HepG2 (cell line): Measurements from ENCODE around the gene ANP32A. TPM values are rescaled to one million over a fixed set of nuclear protein-coding genes. Genes with fewer than 3 reads are reported as not detected.

Source experiments
- ARID3A ChIP-seq: IDR thresholded peaks from 2 replicates; pipeline ENCODE4 v1.6.1; 2012; ENCODE audit warnings: low read depth, low read length, improper control_type of control experiment
- FOSL1 ChIP-seq: sonication (generic); formaldehyde crosslinking; IDR thresholded peaks from 2 replicates; pipeline ENCODE4 v1.9.0; 2021; ENCODE audit warnings: missing genetic modification reagents, borderline replicate concordance
- FOXA1 ChIP-seq, 2 experiments: fragments of 450-650 bp in 1 of 2; sonication (generic) in 1 of 2; formaldehyde crosslinking in 1 of 2; IDR thresholded peaks; 2 replicates each; pipeline versions ENCODE4 v1.4.0 to v1.6.1; 2016 to 2020; ENCODE audit warnings: missing genetic modification reagents in 1 of 2
- FOXP1 ChIP-seq, 2 experiments: fragments of 450-650 bp in 1 of 2; IDR thresholded peaks; 2 replicates each; pipeline ENCODE4 v1.6.1; 2017 to 2018; ENCODE audit warnings: antibody characterized with exemption in 1 of 2
- HNF4A ChIP-seq: sonication (generic); formaldehyde crosslinking; IDR thresholded peaks from 2 replicates; pipeline ENCODE4 v1.4.0; 2020; ENCODE audit warnings: missing genetic modification reagents
- ISL2 ChIP-seq: sonication (generic); formaldehyde crosslinking; IDR thresholded peaks from 2 replicates; pipeline ENCODE4 v1.5.0; 2020; ENCODE audit warnings: missing genetic modification reagents
- MAX ChIP-seq: IDR thresholded peaks from 2 replicates; pipeline ENCODE4 v1.6.1; 2012; ENCODE audit warnings: inconsistent platforms
- MIXL1 ChIP-seq: IDR thresholded peaks from 2 replicates; pipeline ENCODE4 v1.6.1; 2016
- NCOA2 ChIP-seq: sonication (generic); formaldehyde crosslinking; IDR thresholded peaks from 2 replicates; pipeline ENCODE4 v1.8.0; 2022; ENCODE audit warnings: inconsistent platforms
- POLR2A ChIP-seq, 2 experiments: IDR thresholded peaks; 2 replicates each; pipeline ENCODE4 v1.6.1; 2011; ENCODE audit warnings: low read depth in 2 of 2, low read length in 2 of 2, mild to moderate bottlenecking in 1 of 2, moderate library complexity in 1 of 2; ENCODE audit not compliant: insufficient read depth in 1 of 2
- SAP130 ChIP-seq: IDR thresholded peaks from 2 replicates; pipeline ENCODE4 v1.6.1; 2016; ENCODE audit warnings: low read depth
- SKI ChIP-seq: fragments of 450-650 bp; IDR thresholded peaks from one replicate; pipeline ENCODE4 v1.6.1; 2018; ENCODE audit warnings: mild to moderate bottlenecking; ENCODE audit not compliant: partially characterized antibody
- TGIF2 ChIP-seq: IDR thresholded peaks from 2 replicates; pipeline ENCODE4 v1.6.1; 2016; ENCODE audit warnings: control low read depth, missing compliant biosample characterization
- ZBTB26 ChIP-seq: IDR thresholded peaks from 2 replicates; pipeline ENCODE4 v1.6.1; 2016; ENCODE audit warnings: missing compliant biosample characterization, missing genetic modification reagents, borderline replicate concordance
- ZC3H13 ChIP-seq: sonication (generic); formaldehyde crosslinking; IDR thresholded peaks from 2 replicates; pipeline ENCODE4 v1.8.1; 2023; ENCODE audit warnings: mild to moderate bottlenecking, missing genetic modification reagents, moderate library complexity
- ZGPAT ChIP-seq: IDR thresholded peaks from 2 replicates; pipeline ENCODE4 v1.6.1; 2016; ENCODE audit warnings: mild to moderate bottlenecking
- ZNF407 ChIP-seq: sonication (generic); formaldehyde crosslinking; IDR thresholded peaks from one replicate; pipeline ENCODE4 v1.5.1; 2020; ENCODE audit warnings: mild to moderate bottlenecking, missing genetic modification reagents; ENCODE audit errors: not compliant biosample characterization
- polyA plus RNA-seq, 8 experiments: library from polyadenylated mRNA; depleted of rRNA in 3 of 8; stranded (reverse) in 7 of 8; unstranded in 1 of 8; fragments of >200 nt; fragmentation: Illumina TruSeq in 4 of 8; extraction: Trizol in 4 of 8; gene quantifications; 2 replicates each; pipeline versions ENCODE4 v1.2.1 to v1.2.3, GENCODE V29; 2011 to 2016; ENCODE audit warnings: low read depth in 4 of 8, missing spikeins in 1 of 8, mixed read lengths in 1 of 8; ENCODE audit not compliant: insufficient read depth in 1 of 8
- total RNA-seq, 5 experiments: library from RNA; depleted of rRNA; stranded (reverse); fragments of >200 nt; fragmentation: Illumina TruSeq; extraction: Trizol; gene quantifications; 2 replicates each; pipeline ENCODE4 v1.2.3, GENCODE V29; 2016; ENCODE audit warnings: low read depth in 1 of 5

Gene ANP32A
- total and polyA plus RNA-seq, 2 of the 13 experiments (the other 11 are each of a cell fraction or from before 2014, with no cell fraction given): 60.6 to 206 TPM

- no peak for TF ChIP-seq MAX
- peak in 1 of 2 experiments; percentile 42; a peak in 1 of 4 replicates for TF ChIP-seq POLR2A (IDR thresholded peaks at IDR 0.05; ENCODE audit: insufficient read depth in 1 of 2, low read depth in 2 of 2, low read length in 2 of 2)
- peak; percentile 30; the same call in 1 of the 2 replicates for TF ChIP-seq ZGPAT (CRISPR knock-in tag)
- TF ChIP-seq ARID3A: peak; percentile 79
- no peak for TF ChIP-seq FOXP1 (IDR thresholded peaks at IDR 0.05)
- peak; percentile 44; the same call in 1 of the 2 replicates for TF ChIP-seq FOXP1 (CRISPR knock-in tag; IDR thresholded peaks at IDR 0.05)
- peak; percentile 70; the same call in 1 of the 2 replicates for TF ChIP-seq TGIF2 (CRISPR knock-in tag)
- TF ChIP-seq ZC3H13: no peak
- peak; percentile 16 for TF ChIP-seq SKI
- TF ChIP-seq FOXA1 (IDR thresholded peaks at IDR 0.05): no peak
- TF ChIP-seq FOXA1 (CRISPR knock-in tag; IDR thresholded peaks at IDR 0.05): peak; percentile 38; the same call in 1 of the 2 replicates
- peak; percentile 46; the same call in 1 of the 2 replicates for TF ChIP-seq HNF4A (CRISPR knock-in tag)
- TF ChIP-seq MIXL1: no peak
- TF ChIP-seq ISL2: 0 out of 2 replicates have a peak, but pooled peaks have one; percentile 34
- TF ChIP-seq FOSL1: no peak
- TF ChIP-seq ZNF407 (CRISPR knock-in tag): no peak
- TF ChIP-seq ZBTB26 (CRISPR knock-in tag): peak; percentile 99
- peak; percentile 37; the same call in 1 of the 2 replicates for TF ChIP-seq NCOA2 (CRISPR knock-in tag)
- peak; percentile 72 for TF ChIP-seq SAP130
Measured at GRCh38 chr15:68821841-68822381, 1.2 kb upstream of the ANP32A start (continued).
